Jurkat, Clone E6-1 (cell line): ENCODE measurements around the gene PLXNA1.

ENCODE experiments used
- DNase-seq: peaks from one replicate; pipeline ENCODE4 v3.0.0-alpha.2; 2011; ENCODE audit warnings: low read depth, low spot score
- H3K4me3 ChIP-seq: 2 replicates; pipeline ENCODE4 v1.5.1; 2011; ENCODE audit warnings: mild to moderate bottlenecking, low read length, control low read depth, moderate library complexity

The PLXNA1 gene

GRCh38 chr3:127012091-127012490 is 29.2 kb downstream of the PLXNA1 start:
- DNase-seq: no peak
- H3K4me3 ChIP-seq: no peak overlapping the region

GRCh38 chr3:127013181-127013580 is 30.3 kb downstream of the PLXNA1 start:
- no peak for DNase-seq
- no peak overlapping the region for H3K4me3 ChIP-seq

- H3K4me3 ChIP-seq: no peak overlapping the region
- no peak for DNase-seq
These were observed 31.0 kb downstream of the PLXNA1 start for GRCh38 chr3:127013758-127014535.

GRCh38 chr3:127014536-127015281 is 31.8 kb downstream of the PLXNA1 start:
- no peak for DNase-seq
- no peak overlapping the region for H3K4me3 ChIP-seq

- DNase-seq: peak; percentile 5
- no peak overlapping the region for H3K4me3 ChIP-seq
These were observed 32.5 kb downstream of the PLXNA1 start for GRCh38 chr3:127015282-127016042.

GRCh38 chr3:127016043-127016343 is 33.1 kb downstream of the PLXNA1 start:
- no peak overlapping the region for H3K4me3 ChIP-seq
- DNase-seq: no peak

- DNase-seq: no peak
- no peak overlapping the region for H3K4me3 ChIP-seq
These were observed 33.5 kb downstream of the PLXNA1 start for GRCh38 chr3:127016461-127016860.

GRCh38 chr3:127017229-127017628 is 34.3 kb downstream of the PLXNA1 start:
- no peak for DNase-seq
- H3K4me3 ChIP-seq: no peak overlapping the region

- no peak overlapping the region for H3K4me3 ChIP-seq
- DNase-seq: no peak
These were observed 34.9 kb downstream of the PLXNA1 start for GRCh38 chr3:127017781-127018180.

- no peak overlapping the region for H3K4me3 ChIP-seq
- DNase-seq: no peak
These were observed 35.5 kb downstream of the PLXNA1 start for GRCh38 chr3:127018306-127018828.

GRCh38 chr3:127019449-127019848 is 36.5 kb downstream of the PLXNA1 start:
- DNase-seq: no peak

GRCh38 chr3:127020543-127020942 is 37.6 kb downstream of the PLXNA1 start:
- DNase-seq: no peak
- no peak overlapping the region for H3K4me3 ChIP-seq

More at GRCh38 chr3:127019449-127019848, 36.5 kb downstream of the PLXNA1 start:
- no peak overlapping the region for H3K4me3 ChIP-seq

- no peak overlapping the region for H3K4me3 ChIP-seq
- DNase-seq: no peak
These were observed 39.9 kb downstream of the PLXNA1 start for GRCh38 chr3:127022849-127023248.

GRCh38 chr3:127025456-127025855 is 42.5 kb downstream of the PLXNA1 start:
- no peak for DNase-seq
- H3K4me3 ChIP-seq: no peak overlapping the region

- no peak overlapping the region for H3K4me3 ChIP-seq
- no peak for DNase-seq
These were observed 43.1 kb downstream of the PLXNA1 start for GRCh38 chr3:127026036-127026435.

- no peak overlapping the region for H3K4me3 ChIP-seq
- no peak for DNase-seq
These were observed 43.7 kb downstream of the PLXNA1 start for GRCh38 chr3:127026661-127027060.

- DNase-seq: no peak
- H3K4me3 ChIP-seq: no peak overlapping the region
These were observed 44.3 kb downstream of the PLXNA1 start for GRCh38 chr3:127027061-127027735.

GRCh38 chr3:127027811-127028548 is 45.1 kb downstream of the PLXNA1 start:
- H3K4me3 ChIP-seq: no peak overlapping the region
- DNase-seq: no peak
